ENCODE measurements around the gene RAD54L. TPM values are rescaled to one million over a fixed set of nuclear protein-coding genes. Genes with fewer than 3 reads are reported as not detected.
"Not testable (repeated sequence)": the region's sequence is repeated elsewhere in the genome, so short reads cannot be mapped to it uniquely, and the experiment has no call there.

The RAD54L gene
- total RNA-seq, 2 experiments from 2014 or later: 83.9 to 88.0 TPM

- Mint-ChIP-seq H3K27ac (no peak overlapping the region), H3K4me1 (ENCODE audit: low read depth) (peaks cover 31% of the 10 kb centered on the region), H3K9me3 (no peaks in the 10 kb centered on the region), H3K36me3 (ENCODE audit: low read depth) (peaks cover 37% of the 10 kb centered on the region), H3K4me3 (no peak overlapping the region), H3K27me3 (ENCODE audit: low read depth) (no peaks in the 10 kb centered on the region)
- intact Hi-C loops (cut with micrococcal nuclease): no loop called here
- CTCF ChIA-PET: no interaction called here
- DNase-seq: no peak
Observed at GRCh38 chr1:46309401-46310159, 62.0 kb downstream of the RAD54L start.

GRCh38 chr1:46310321-46310720, 62.8 kb downstream of the RAD54L start:
- CTCF ChIA-PET: interaction anchor here (0.6 kb wide), 1 partner anchor 27 kb away, joined by 3 read pairs; no protein-coding TSS in a partner anchor
- DNase-seq: no peak
- Mint-ChIP-seq H3K27me3 (ENCODE audit: low read depth) (no peaks in the 10 kb centered on the region), H3K36me3 (ENCODE audit: low read depth) (peaks cover 39% of the 10 kb centered on the region), H3K27ac (no peak overlapping the region), H3K4me3 (no peak overlapping the region), H3K9me3 (no peaks in the 10 kb centered on the region), H3K4me1 (ENCODE audit: low read depth) (peaks cover 23% of the 10 kb centered on the region)
- intact Hi-C loops (cut with micrococcal nuclease): no loop called here

- no peak for DNase-seq
- intact Hi-C loops (cut with micrococcal nuclease): no loop called here
- CTCF ChIA-PET: no interaction called here
- Mint-ChIP-seq H3K36me3 (ENCODE audit: low read depth) (peaks cover 25% of the 10 kb centered on the region), H3K4me1 (ENCODE audit: low read depth) (no peaks in the 10 kb centered on the region), H3K27me3 (ENCODE audit: low read depth) (no peaks in the 10 kb centered on the region), H3K4me3 (no peak overlapping the region), H3K9me3 (no peaks in the 10 kb centered on the region), H3K27ac (no peak overlapping the region)
Observed at GRCh38 chr1:46315669-46316403, 68.3 kb downstream of the RAD54L start.

GRCh38 chr1:46317323-46317722, 69.8 kb downstream of the RAD54L start:
- DNase-seq: no peak
- intact Hi-C loops (cut with micrococcal nuclease): no loop called here
- Mint-ChIP-seq H3K27ac (no peak overlapping the region), H3K27me3 (ENCODE audit: low read depth) (no peaks in the 10 kb centered on the region), H3K36me3 (ENCODE audit: low read depth) (peaks cover 17% of the 10 kb centered on the region), H3K9me3 (no peaks in the 10 kb centered on the region), H3K4me1 (ENCODE audit: low read depth) (no peaks in the 10 kb centered on the region), H3K4me3 (no peak overlapping the region)
- CTCF ChIA-PET: interaction anchor here (0.9 to 1.1 kb wide), 2 partner anchors 23 to 26 kb away, joined by 3 read pairs; partner anchors contain the start of gene NSUN4

- H3K4me1 Mint-ChIP-seq (ENCODE audit: low read depth); H3K27me3 Mint-ChIP-seq (ENCODE audit: low read depth); DNase-seq; H3K9me3 Mint-ChIP-seq; H3K4me3 Mint-ChIP-seq; intact Hi-C loops (cut with micrococcal nuclease); H3K27ac Mint-ChIP-seq: not testable (repeated sequence)
- CTCF ChIA-PET: interaction anchor here (0.7 kb wide), 1 partner anchor 16 kb away, joined by 3 read pairs; no protein-coding TSS in a partner anchor
- H3K36me3 Mint-ChIP-seq (ENCODE audit: low read depth): peaks cover 11% of the 10 kb centered on the region
Observed at GRCh38 chr1:46319301-46319700, 71.7 kb downstream of the RAD54L start.

GRCh38 chr1:46319960-46320914, 72.7 kb downstream of the RAD54L start:
- intact Hi-C loops (cut with micrococcal nuclease); H3K27ac Mint-ChIP-seq; H3K27me3 Mint-ChIP-seq (ENCODE audit: low read depth); H3K36me3 Mint-ChIP-seq (ENCODE audit: low read depth); DNase-seq; H3K9me3 Mint-ChIP-seq; H3K4me1 Mint-ChIP-seq (ENCODE audit: low read depth); H3K4me3 Mint-ChIP-seq: not testable (repeated sequence)
- CTCF ChIA-PET: interaction anchor here (0.7 kb wide), 1 partner anchor 15 kb away, joined by 3 read pairs; no protein-coding TSS in a partner anchor

- H3K27ac Mint-ChIP-seq; H3K27me3 Mint-ChIP-seq (ENCODE audit: low read depth); DNase-seq; H3K9me3 Mint-ChIP-seq; H3K4me1 Mint-ChIP-seq (ENCODE audit: low read depth); intact Hi-C loops (cut with micrococcal nuclease); H3K36me3 Mint-ChIP-seq (ENCODE audit: low read depth); H3K4me3 Mint-ChIP-seq: not testable (repeated sequence)
- CTCF ChIA-PET: interaction anchor here (0.6 kb wide), 1 partner anchor 9 kb away, joined by 3 read pairs; no protein-coding TSS in a partner anchor
Observed at GRCh38 chr1:46322191-46322590, 74.6 kb downstream of the RAD54L start.

GRCh38 chr1:46325285-46326076, 77.9 kb downstream of the RAD54L start:
- H3K36me3 Mint-ChIP-seq (ENCODE audit: low read depth); intact Hi-C loops (cut with micrococcal nuclease); CTCF ChIA-PET; DNase-seq; H3K27me3 Mint-ChIP-seq (ENCODE audit: low read depth); H3K4me1 Mint-ChIP-seq (ENCODE audit: low read depth); H3K9me3 Mint-ChIP-seq; H3K27ac Mint-ChIP-seq; H3K4me3 Mint-ChIP-seq: not testable (repeated sequence)

Other genes starting within 250 kb of the RAD54L start
- under 1 TPM; 0.45 to 0.49 TPM for gene PIK3R3, start 115.1 kb upstream of the RAD54L start, total RNA-seq
- not detected for gene TSPAN1, start 72.7 kb upstream of the RAD54L start, total RNA-seq
- not detected for gene P3R3URF, start 71.3 kb upstream of the RAD54L start, total RNA-seq
- 10 to 100 TPM; 32.4 to 32.9 TPM for gene POMGNT1, start 49.3 kb upstream of the RAD54L start, total RNA-seq
- gene LURAP1, start 44.4 kb upstream of the RAD54L start, total RNA-seq: under 1 TPM; 0.21 to 0.25 TPM
- 10 to 100 TPM; 28.0 to 29.8 TPM for gene LRRC41, start 55.9 kb downstream of the RAD54L start, total RNA-seq
- 100 to 1,000 TPM; 403 to 409 TPM for gene UQCRH, start 55.9 kb downstream of the RAD54L start, total RNA-seq
- gene NSUN4, start 93.0 kb downstream of the RAD54L start, total RNA-seq: 10 to 100 TPM; 33.6 to 37.8 TPM
- gene FAAH, start 146.6 kb downstream of the RAD54L start, total RNA-seq: 1 to 10 TPM; 3.8 to 4.8 TPM
- gene DMBX1, start 242.1 kb downstream of the RAD54L start, total RNA-seq: not detected

Measured in activated naive CD4-positive, alpha-beta T cell treated with anti-CD3 and anti-CD28 coated beads for 36 hours (primary cell).